T-helper 17 cell (primary cell): ENCODE data around the gene UBR7. TPM values are rescaled to one million over a fixed set of nuclear protein-coding genes. Genes with fewer than 3 reads are reported as not detected.
"Not testable (repeated sequence)": the region's sequence is repeated elsewhere in the genome, so short reads cannot be mapped to it uniquely, and the experiment has no call there.

Source experiments
- ATAC-seq: fragments of 150-1000 bp; cut with Tn5 transposase; 2 replicates; pipeline ENCODE4 v1.10.0; 2021; ENCODE audit warnings: mild to moderate bottlenecking, moderate library complexity
- DNase-seq, 3 donors: peaks; one replicate each; pipeline versions ENCODE4 v3.0.0 to v3.0.0-alpha.2; 2020 to 2021
- H3K9me3 ChIP-seq: one replicate; pipeline ENCODE4 v1.7.0; 2013; ENCODE audit warnings: low read length, mild to moderate bottlenecking; ENCODE audit not compliant: control insufficient read depth, poor library complexity, severe bottlenecking
- H3K27ac Mint-ChIP-seq: one replicate; pipeline ENCODE4 v1.8.0; 2022; ENCODE audit warnings: mild to moderate bottlenecking, moderate library complexity, mixed read lengths
- H3K27me3 Mint-ChIP-seq: one replicate; pipeline ENCODE4 v1.8.0; 2022; ENCODE audit warnings: mixed read lengths
- H3K36me3 Mint-ChIP-seq: one replicate; pipeline ENCODE4 v1.8.0; 2022; ENCODE audit warnings: low read depth, mixed read lengths
- H3K4me1 Mint-ChIP-seq: one replicate; pipeline ENCODE4 v1.8.0; 2022; ENCODE audit warnings: mild to moderate bottlenecking, mixed read lengths
- H3K4me3 Mint-ChIP-seq: one replicate; pipeline ENCODE4 v1.8.0; 2022; ENCODE audit warnings: mild to moderate bottlenecking, moderate library complexity, mixed read lengths
- total RNA-seq, 4 donors: library from RNA in 2 of 4; stranded (reverse) in 2 of 4; gene quantifications; one replicate each; pipeline ENCODE4 v1.2.3 and lab custom pipeline; 2022 to 2026

Gene UBR7
- total RNA-seq, 2 donors from 2014 or later: 12.9 to 14.6 TPM

DNA sequence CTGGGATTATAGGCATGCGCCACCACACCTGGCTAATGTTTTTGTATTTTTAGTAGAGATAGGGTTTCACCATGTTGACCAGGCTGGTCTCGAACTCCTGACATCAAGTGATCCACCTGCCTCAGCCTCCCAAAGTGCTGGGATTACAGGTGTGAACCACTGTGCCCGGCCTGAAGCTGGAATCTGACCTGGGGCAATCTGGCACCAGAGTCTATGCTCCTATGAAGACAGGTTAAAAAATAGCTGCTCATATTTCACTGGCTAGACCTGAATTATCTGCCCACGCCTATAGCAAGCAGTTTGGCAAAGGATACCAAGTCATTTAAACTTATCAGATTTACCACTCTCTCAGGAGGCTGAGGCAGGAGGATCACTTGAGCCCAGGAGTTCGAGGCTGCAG is 32.3 kb upstream of the UBR7 start:
- H3K36me3 Mint-ChIP-seq, H3K4me1 Mint-ChIP-seq, H3K27me3 Mint-ChIP-seq, H3K9me3 ChIP-seq, ATAC-seq, H3K4me3 Mint-ChIP-seq, DNase-seq, H3K27ac Mint-ChIP-seq: not testable (repeated sequence)

DNA sequence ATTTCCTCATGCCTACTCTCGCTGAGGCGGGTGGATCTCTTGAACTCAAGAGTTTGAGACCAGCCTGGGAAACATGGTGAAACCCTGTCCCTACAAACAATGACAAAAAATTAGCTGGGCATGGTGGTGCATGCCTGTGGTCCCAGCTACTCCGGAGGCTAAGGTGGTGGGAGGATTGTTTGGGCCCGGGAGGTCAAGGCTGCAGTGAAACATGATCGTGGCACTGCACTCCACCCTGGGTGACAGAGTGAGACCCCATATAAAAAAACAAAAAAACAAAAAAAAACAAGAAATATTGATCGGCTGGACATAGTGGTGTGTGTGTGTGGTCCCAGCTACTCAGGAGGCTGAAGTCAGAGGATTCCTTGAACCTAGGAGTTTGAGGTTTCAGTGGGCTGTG is 31.6 kb upstream of the UBR7 start:
- no peaks in the 10 kb centered on the region for H3K36me3 Mint-ChIP-seq
- H3K4me3 Mint-ChIP-seq: no peak overlapping the region
- peaks cover 9% of the 10 kb centered on the region for H3K27me3 Mint-ChIP-seq
- peak overlapping the region; percentile 43 for H3K27ac Mint-ChIP-seq
- ATAC-seq (no peak), DNase-seq (no peak)
- H3K9me3 ChIP-seq: no peaks in the 10 kb centered on the region
- peaks cover 2% of the 10 kb centered on the region for H3K4me1 Mint-ChIP-seq

DNA sequence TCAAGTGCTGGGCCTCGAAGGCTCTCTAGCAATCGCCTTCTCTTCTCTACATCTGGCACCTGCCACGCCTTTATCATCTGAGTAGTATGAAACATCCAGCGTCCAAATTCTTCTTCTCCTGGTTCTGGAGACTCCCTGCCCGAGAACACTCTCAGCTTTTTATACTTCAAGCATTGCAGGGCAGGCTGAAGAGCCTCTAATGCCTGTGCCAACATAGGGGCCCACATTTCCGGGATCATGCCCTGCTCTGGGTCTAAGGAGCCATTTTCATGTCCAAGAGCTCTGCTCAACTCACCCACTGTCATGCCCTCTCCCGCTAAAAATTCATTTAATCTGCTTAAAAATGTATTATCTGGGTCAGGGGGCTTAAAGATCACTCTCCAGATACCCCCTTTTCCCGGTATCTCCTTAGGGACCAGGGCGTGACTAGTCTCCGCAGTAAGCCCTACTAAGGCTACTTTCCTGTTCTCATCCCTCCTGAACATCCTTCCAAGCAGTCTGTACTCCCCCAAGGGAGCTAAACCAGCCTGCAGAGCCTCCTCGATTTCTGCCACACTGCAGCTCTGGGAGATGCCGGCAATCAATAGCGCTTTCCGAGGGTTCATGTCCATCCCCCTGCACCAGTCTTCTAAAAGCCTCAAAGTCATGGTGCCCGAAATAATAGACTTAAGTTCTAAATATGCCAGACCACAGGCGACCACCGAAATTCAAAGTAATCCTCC is 23.3 kb upstream of the UBR7 start:
- no peaks in the 10 kb centered on the region for H3K9me3 ChIP-seq
- H3K4me1 Mint-ChIP-seq: peaks cover 27% of the 10 kb centered on the region
- DNase-seq: no peak
- no peaks in the 10 kb centered on the region for H3K27me3 Mint-ChIP-seq
- peaks cover 4% of the 10 kb centered on the region for H3K36me3 Mint-ChIP-seq
- peak overlapping the region; percentile 93 for H3K27ac Mint-ChIP-seq
- ATAC-seq: no peak
- H3K4me3 Mint-ChIP-seq: peak overlapping the region; percentile 94

DNA sequence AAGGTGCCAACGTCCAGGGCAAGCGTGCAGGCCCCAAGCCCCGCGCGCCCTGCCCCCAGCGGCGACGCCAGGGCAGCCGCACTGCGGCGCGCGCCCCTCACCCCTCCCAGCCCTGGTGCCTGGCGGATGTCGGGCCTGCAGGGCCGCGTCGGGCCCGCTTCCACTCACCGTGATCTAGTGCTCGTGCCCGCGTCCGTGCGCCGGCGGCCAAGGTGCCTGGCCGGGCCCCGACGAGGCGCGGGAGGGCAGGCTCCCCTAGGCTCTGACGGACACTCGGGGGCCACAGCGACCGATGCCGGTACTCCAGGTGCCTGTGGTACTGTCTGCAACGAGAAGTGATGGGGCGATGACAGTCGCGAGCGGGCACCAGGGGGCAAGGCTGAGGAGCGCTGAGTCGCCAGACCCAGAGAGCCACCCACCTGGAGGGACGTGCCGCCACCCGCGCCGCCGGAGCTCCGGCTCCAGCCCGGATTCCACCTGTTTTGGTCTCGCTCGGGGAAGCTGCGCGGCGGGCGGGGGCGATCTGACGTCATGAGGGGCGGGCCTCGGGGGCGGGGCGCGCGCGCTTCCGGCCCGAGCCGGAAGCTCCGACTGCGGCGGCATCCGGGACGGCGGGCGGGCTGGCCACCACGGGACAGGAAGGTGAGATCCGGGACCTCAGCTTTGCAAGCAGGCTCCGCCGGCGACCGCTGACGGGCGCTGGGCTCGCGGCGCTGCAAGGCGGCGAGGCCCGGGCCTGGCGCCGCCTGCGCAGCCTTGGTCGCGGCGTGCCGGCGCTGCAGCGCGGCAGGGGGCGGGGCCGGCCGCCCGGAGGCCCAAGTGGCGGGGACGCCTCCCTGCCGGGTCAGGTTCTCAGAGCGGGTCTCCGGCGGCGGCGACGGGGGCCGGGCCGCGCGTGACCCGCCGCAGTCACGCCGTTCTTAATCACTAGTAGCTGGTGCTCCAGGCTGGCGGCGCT is 22.4 kb upstream of the UBR7 start, which contains the start of the genes LYSET and MOAP1:
TSS of gene LYSET (plus strand) at position 927 of the 958 bp plus-strand sequence. CDS start 89 bp downstream, outside the sequence.
TSS of gene MOAP1 (minus strand) at position 507 of the 958 bp plus-strand sequence. CDS start 655 bp downstream, outside the sequence.
- Mint-ChIP-seq H3K27me3 (no peaks in the 10 kb centered on the region), H3K4me3 (peak within 1 kb of the TSS; percentile 94), H3K4me1 (peaks cover 30% of the 10 kb centered on the region), H3K36me3 (peaks cover 4% of the 10 kb centered on the region), H3K27ac (peak within 1 kb of the TSS; percentile 93)
- DNase-seq: peak; percentile 86 to 94 (median 91)
- H3K9me3 ChIP-seq: no peaks in the 10 kb centered on the region
- peak; percentile 92 for ATAC-seq

GRCh38 chr14:93185349-93185720 is 21.7 kb upstream of the UBR7 start:
- Mint-ChIP-seq H3K36me3 (peaks cover 4% of the 10 kb centered on the region), H3K4me1 (peaks cover 30% of the 10 kb centered on the region), H3K27me3 (no peaks in the 10 kb centered on the region), H3K4me3 (peak overlapping the region; percentile 94), H3K27ac (peak overlapping the region; percentile 93)
- ATAC-seq (peak; percentile 0), DNase-seq (no peak)
- H3K9me3 ChIP-seq: no peaks in the 10 kb centered on the region

- peaks cover 4% of the 10 kb centered on the region for H3K36me3 Mint-ChIP-seq
- H3K27me3 Mint-ChIP-seq: no peaks in the 10 kb centered on the region
- DNase-seq (no peak), ATAC-seq (no peak)
- H3K9me3 ChIP-seq: no peaks in the 10 kb centered on the region
- peaks cover 30% of the 10 kb centered on the region for H3K4me1 Mint-ChIP-seq
- H3K4me3 Mint-ChIP-seq: peak overlapping the region; percentile 94
- peak overlapping the region; percentile 93 for H3K27ac Mint-ChIP-seq
Measured at GRCh38 chr14:93186466-93186865, 20.6 kb upstream of the UBR7 start.

GRCh38 chr14:93186956-93187355 is 20.1 kb upstream of the UBR7 start:
- Mint-ChIP-seq H3K27ac (no peak overlapping the region), H3K4me1 (peaks cover 27% of the 10 kb centered on the region), H3K36me3 (peaks cover 2% of the 10 kb centered on the region), H3K4me3 (no peak overlapping the region), H3K27me3 (no peaks in the 10 kb centered on the region)
- no peak for ATAC-seq
- DNase-seq: no peak
- no peaks in the 10 kb centered on the region for H3K9me3 ChIP-seq

GRCh38 chr14:93195316-93195999 is 11.6 kb upstream of the UBR7 start:
- no peaks in the 10 kb centered on the region for H3K27me3 Mint-ChIP-seq
- ATAC-seq (no peak), DNase-seq (no peak)
- H3K36me3 Mint-ChIP-seq: no peaks in the 10 kb centered on the region
- H3K27ac Mint-ChIP-seq: no peak overlapping the region
- no peaks in the 10 kb centered on the region for H3K9me3 ChIP-seq
- peaks cover 2% of the 10 kb centered on the region for H3K4me1 Mint-ChIP-seq
- H3K4me3 Mint-ChIP-seq: no peak overlapping the region

DNA sequence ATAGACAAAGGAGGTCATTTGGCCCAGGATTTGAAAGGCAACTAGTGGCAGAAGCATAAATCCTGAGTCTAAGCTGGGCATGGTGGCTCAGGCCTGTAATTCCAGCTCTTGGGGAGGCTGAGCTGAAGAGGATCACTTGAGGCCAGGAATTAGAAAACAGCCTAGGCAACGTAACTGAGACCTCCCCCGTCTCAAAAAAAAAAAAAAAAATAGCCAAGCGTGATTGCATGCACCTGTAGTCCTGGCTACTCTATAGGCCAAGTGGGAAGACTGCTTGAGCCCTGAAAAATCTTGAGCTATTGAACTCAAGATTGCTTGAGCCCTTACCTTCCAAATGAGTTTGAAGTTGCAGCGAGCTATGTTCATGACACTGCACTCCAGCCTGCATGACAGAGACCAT is 8.0 kb upstream of the UBR7 start:
- no peaks in the 10 kb centered on the region for H3K36me3 Mint-ChIP-seq
- peaks cover 2% of the 10 kb centered on the region for H3K4me1 Mint-ChIP-seq
- no peak overlapping the region for H3K4me3 Mint-ChIP-seq
- ATAC-seq (no peak), DNase-seq (no peak)
- H3K27me3 Mint-ChIP-seq: no peaks in the 10 kb centered on the region
- H3K27ac Mint-ChIP-seq: no peak overlapping the region
- no peaks in the 10 kb centered on the region for H3K9me3 ChIP-seq

DNA sequence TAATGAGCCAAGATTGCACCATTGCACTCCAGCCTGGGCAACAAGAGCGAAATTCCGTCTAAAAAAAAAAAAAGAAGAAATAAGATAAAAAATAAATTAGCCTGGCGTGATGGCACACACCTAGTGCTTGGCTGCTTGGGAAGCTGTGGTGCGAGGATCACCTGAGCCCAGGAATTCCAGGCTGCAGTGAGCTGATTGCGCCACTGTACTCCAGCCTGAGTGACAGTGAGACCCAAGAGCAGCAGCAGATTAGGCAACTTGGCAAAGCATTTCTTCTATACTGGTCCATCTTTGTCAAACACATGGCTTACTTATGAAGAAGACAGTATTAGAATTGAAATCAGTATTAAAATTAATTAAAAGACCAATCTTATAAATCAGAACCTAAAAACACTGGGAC is 6.5 kb upstream of the UBR7 start:
- Mint-ChIP-seq H3K27me3 (no peaks in the 10 kb centered on the region), H3K36me3 (no peaks in the 10 kb centered on the region), H3K27ac (no peak overlapping the region), H3K4me3 (no peak overlapping the region), H3K4me1 (peaks cover 8% of the 10 kb centered on the region)
- DNase-seq (no peak), ATAC-seq (no peak)
- H3K9me3 ChIP-seq: no peaks in the 10 kb centered on the region

- Mint-ChIP-seq H3K4me1 (peaks cover 12% of the 10 kb centered on the region), H3K36me3 (no peaks in the 10 kb centered on the region), H3K27me3 (no peaks in the 10 kb centered on the region), H3K4me3 (no peak overlapping the region), H3K27ac (no peak overlapping the region)
- DNase-seq (no peak), ATAC-seq (no peak)
- no peaks in the 10 kb centered on the region for H3K9me3 ChIP-seq
Measured at GRCh38 chr14:93201155-93201704, 5.8 kb upstream of the UBR7 start.

DNA sequence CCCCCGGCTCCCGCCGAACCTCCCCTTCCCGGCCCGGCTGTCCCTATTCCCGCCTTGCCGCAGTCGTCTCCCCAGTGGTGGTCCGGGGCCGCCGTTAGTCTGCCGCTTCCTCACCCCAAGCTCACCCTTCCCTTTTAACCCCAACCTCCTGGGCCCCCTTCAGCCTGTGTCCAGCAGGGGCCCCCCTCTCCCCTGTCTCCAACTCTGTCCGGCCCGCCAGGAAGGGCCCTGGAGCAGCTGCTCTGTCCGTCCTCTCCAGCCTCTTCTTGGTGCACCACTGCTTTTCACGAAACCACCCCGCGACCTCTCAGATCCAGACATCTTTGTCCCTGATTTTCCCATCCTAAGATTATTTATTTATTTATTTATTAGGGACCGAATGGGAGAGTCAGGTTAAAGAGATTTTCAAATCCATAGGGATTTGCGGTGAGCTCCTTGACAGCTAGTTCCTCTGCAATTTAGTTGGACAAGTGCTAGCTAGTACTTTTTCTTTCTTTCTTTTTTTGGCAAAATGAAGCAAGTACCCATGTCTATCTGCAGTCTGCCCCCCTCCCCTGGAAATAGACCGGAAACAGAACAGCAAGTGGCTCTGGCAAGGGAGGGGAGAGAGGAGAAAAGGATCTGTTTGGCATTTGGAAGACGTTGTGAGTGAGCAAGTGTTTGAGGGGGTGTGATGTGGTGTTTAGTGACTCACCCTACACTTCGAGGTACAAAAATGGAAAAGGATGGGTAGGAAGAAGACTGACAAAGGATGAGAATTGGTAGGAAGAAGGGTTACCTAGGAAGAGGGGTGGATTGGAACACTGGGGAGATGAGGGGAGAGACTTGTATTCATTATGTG is 632 bp downstream of the UBR7 start:
- peak overlapping the region; percentile 98 for H3K27ac Mint-ChIP-seq
- ATAC-seq: peak; percentile 5
- H3K36me3 Mint-ChIP-seq: peaks cover 3% of the 10 kb centered on the region
- no peak for DNase-seq
- peaks cover 24% of the 10 kb centered on the region for H3K4me1 Mint-ChIP-seq
- no peaks in the 10 kb centered on the region for H3K9me3 ChIP-seq
- peak overlapping the region; percentile 97 for H3K4me3 Mint-ChIP-seq
- H3K27me3 Mint-ChIP-seq: no peaks in the 10 kb centered on the region
